Measurements from ENCODE around the gene FAM229A.

DNA sequence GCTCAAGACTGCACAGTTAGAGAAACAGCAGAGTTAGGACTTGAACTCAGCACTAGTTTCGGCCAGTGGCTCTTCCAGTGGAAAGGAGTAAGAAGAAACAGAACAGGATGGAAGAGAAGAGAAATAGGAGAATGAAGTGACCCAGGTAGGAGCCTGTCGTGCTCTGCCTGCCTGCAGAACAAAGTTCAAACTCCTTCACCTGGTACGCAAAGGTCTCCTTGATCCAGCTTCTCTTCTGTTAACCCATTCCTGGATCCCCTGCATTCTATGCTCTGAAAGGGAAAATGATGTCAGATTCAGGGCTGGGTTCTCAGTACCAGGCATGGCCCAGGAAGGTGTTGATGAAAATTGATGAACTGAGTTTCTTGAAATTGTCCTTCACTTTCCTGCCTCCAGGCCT, 3.9 kb downstream of the FAM229A start:
- TF ChIP-seq POLR2A (IDR thresholded peaks at IDR 0.05; ENCODE audit: low read depth, low read length) (no peak), POLR2AphosphoS5 (IDR thresholded peaks at IDR 0.05; ENCODE audit: low read depth, low read length) (no peak)

Data from GM12892 (cell line).